Stimulated activated CD4-positive, alpha-beta T cell treated with anti-CD3 and anti-CD28 coated beads, Interleukin-15, amount 100 ng/mL, for 24 hours (primary cell): ENCODE data around the gene AICDA.
"Not testable (repeated sequence)": the region's sequence is repeated elsewhere in the genome, so short reads cannot be mapped to it uniquely, and the experiment has no call there.

Experiments
- DNase-seq: peaks from one replicate; pipeline ENCODE4 v3.0.0-alpha.2; 2020

Gene AICDA

GRCh38 chr12:8609061-8609570 lies 3.5 kb downstream of the AICDA start:
- peak; percentile 8 for DNase-seq

GRCh38 chr12:8606890-8607289 lies 5.8 kb downstream of the AICDA start:
- no peak for DNase-seq

GRCh38 chr12:8605057-8605456 lies 7.6 kb downstream of the AICDA start:
- no peak for DNase-seq

- DNase-seq = no peak
Observed at GRCh38 chr12:8603856-8604255, 8.8 kb downstream of the AICDA start.

- no peak for DNase-seq
Observed at GRCh38 chr12:8603286-8603685, 9.4 kb downstream of the AICDA start.

GRCh38 chr12:8596561-8596960 lies 16.1 kb downstream of the AICDA start:
- no peak for DNase-seq

- no peak for DNase-seq
Observed at GRCh38 chr12:8594072-8594471, 18.6 kb downstream of the AICDA start.

- DNase-seq = no peak
Observed at GRCh38 chr12:8593246-8593645, 19.4 kb downstream of the AICDA start.

- DNase-seq = peak; percentile 8
Observed at GRCh38 chr12:8590842-8591545, 21.7 kb downstream of the AICDA start.

- no peak for DNase-seq
Observed at GRCh38 chr12:8589679-8590078, 23.0 kb downstream of the AICDA start.

GRCh38 chr12:8584478-8584877 lies 28.2 kb downstream of the AICDA start:
- not testable (repeated sequence) for DNase-seq

- DNase-seq = no peak
Observed at GRCh38 chr12:8584004-8584403, 28.7 kb downstream of the AICDA start.

- DNase-seq = no peak
Observed at GRCh38 chr12:8581098-8581784, 31.4 kb downstream of the AICDA start.

- DNase-seq = no peak
Observed at GRCh38 chr12:8577879-8578278, 34.8 kb downstream of the AICDA start.

- no peak for DNase-seq
Observed at GRCh38 chr12:8572507-8572906, 40.2 kb downstream of the AICDA start.

- no peak for DNase-seq
Observed at GRCh38 chr12:8566525-8566924, 46.1 kb downstream of the AICDA start.

- DNase-seq = not testable (repeated sequence)
Observed at GRCh38 chr12:8566052-8566451, 46.6 kb downstream of the AICDA start.

- DNase-seq = no peak
Observed at GRCh38 chr12:8564656-8565055, 48.0 kb downstream of the AICDA start.

- no peak for DNase-seq
Observed at GRCh38 chr12:8563356-8563755, 49.3 kb downstream of the AICDA start.

GRCh38 chr12:8562310-8562709 lies 50.3 kb downstream of the AICDA start:
- no peak for DNase-seq

- no peak for DNase-seq
Observed at GRCh38 chr12:8561011-8561410, 51.6 kb downstream of the AICDA start.

- no peak for DNase-seq
Observed at GRCh38 chr12:8559676-8560075, 53.0 kb downstream of the AICDA start.

- no peak for DNase-seq
Observed at GRCh38 chr12:8556531-8557097, 56.0 kb downstream of the AICDA start.
